Activated naive CD8-positive, alpha-beta T cell (primary cell): ENCODE data around the gene KLHL26.
"Not testable (repeated sequence)": the region's sequence is repeated elsewhere in the genome, so short reads cannot be mapped to it uniquely, and the experiment has no call there.

Experiments
- H3K27ac Mint-ChIP-seq: one replicate; pipeline ENCODE4 v1.8.0; 2021; ENCODE audit warnings: mixed read lengths
- H3K27me3 Mint-ChIP-seq: one replicate; pipeline ENCODE4 v1.8.0; 2021; ENCODE audit warnings: mixed read lengths
- H3K36me3 Mint-ChIP-seq: one replicate; pipeline ENCODE4 v1.8.0; 2021; ENCODE audit warnings: mixed read lengths
- H3K4me1 Mint-ChIP-seq: one replicate; pipeline ENCODE4 v1.8.0; 2021; ENCODE audit warnings: low read depth, mixed read lengths
- H3K4me3 Mint-ChIP-seq: one replicate; pipeline ENCODE4 v1.8.0; 2021; ENCODE audit warnings: mild to moderate bottlenecking, mixed read lengths
- H3K9me3 Mint-ChIP-seq: one replicate; pipeline ENCODE4 v1.8.0; 2021; ENCODE audit warnings: low read depth, mixed read lengths

The KLHL26 gene

GRCh38 chr19:18596752-18597157, 40.1 kb upstream of the KLHL26 start:
- H3K36me3 Mint-ChIP-seq: no peaks in the 10 kb centered on the region
- H3K4me3 Mint-ChIP-seq: no peak overlapping the region
- peaks cover 10% of the 10 kb centered on the region for H3K4me1 Mint-ChIP-seq
- peaks cover 3% of the 10 kb centered on the region for H3K27me3 Mint-ChIP-seq
- H3K9me3 Mint-ChIP-seq: no peaks in the 10 kb centered on the region
- H3K27ac Mint-ChIP-seq: no peak overlapping the region

DNA sequence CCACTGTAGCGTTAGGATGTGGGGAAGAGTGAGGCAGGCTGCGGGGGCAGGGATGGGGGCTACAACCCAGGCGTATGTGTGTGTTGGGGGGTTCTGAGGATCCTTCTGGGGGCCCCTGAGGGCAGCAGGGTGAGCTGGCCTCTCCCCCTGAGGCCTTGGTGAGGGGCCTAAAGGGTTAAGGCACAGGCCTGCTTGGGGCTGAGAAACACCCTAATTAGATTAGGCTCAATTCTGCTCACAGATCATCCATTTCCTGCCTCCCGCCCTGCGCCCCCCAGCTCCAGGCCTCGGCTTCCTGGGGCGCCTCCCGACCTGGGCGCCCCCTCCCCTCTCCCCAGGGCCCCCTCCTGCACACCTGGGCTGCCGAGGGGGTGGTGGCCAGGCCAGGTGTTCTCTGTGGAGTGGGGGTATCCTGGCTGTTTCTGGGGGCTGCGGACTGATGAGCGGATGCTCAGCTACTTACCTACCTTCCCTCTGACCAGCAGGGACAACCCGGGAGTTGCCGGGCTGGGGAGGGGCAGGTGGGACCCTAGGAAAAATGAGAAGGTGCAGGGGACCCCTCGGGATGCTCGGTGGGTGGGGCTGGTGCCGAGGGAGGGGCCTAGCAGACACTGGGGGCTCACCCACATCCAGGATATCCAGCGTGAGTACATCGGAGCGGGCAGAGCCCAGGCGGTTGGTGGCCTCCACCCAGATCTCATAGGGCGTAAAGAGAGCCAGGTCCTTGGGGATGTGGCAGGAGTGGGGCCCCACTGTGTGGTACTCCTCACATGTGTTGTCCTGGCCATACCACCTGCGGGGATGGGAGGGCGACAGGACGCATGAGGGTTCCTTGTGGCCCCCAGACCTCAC, 38.8 kb upstream of the KLHL26 start:
- H3K4me3 Mint-ChIP-seq: no peak overlapping the region
- H3K27me3 Mint-ChIP-seq: peaks cover 7% of the 10 kb centered on the region
- peaks cover 11% of the 10 kb centered on the region for H3K4me1 Mint-ChIP-seq
- H3K27ac Mint-ChIP-seq: no peak overlapping the region
- no peaks in the 10 kb centered on the region for H3K36me3 Mint-ChIP-seq
- H3K9me3 Mint-ChIP-seq: no peaks in the 10 kb centered on the region

DNA sequence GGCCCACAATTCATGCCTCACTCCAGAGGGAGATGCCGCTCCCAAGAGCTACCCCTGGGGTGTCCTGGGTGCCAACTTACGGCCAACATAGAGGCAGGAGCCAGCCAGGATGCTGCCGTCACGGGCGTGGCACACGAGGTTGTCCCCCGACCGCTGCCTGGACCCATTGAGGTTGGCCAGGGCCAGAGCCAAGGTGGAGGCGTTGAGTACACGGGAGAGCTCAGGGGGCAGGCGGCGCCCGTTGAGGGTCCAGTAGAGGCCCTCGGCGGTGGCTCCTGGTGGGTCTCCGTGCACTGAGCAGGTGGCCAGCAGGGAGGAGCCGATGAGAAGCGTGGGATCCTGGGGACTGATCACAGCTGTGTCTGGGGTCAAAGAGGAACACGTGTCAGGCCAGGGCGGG, 37.3 kb upstream of the KLHL26 start:
- no peak overlapping the region for H3K4me3 Mint-ChIP-seq
- H3K4me1 Mint-ChIP-seq: peaks cover 10% of the 10 kb centered on the region
- no peaks in the 10 kb centered on the region for H3K36me3 Mint-ChIP-seq
- peaks cover 10% of the 10 kb centered on the region for H3K27me3 Mint-ChIP-seq
- no peaks in the 10 kb centered on the region for H3K9me3 Mint-ChIP-seq
- H3K27ac Mint-ChIP-seq: no peak overlapping the region

- H3K9me3 Mint-ChIP-seq, H3K27ac Mint-ChIP-seq: not testable (repeated sequence)
- peaks cover 14% of the 10 kb centered on the region for H3K27me3 Mint-ChIP-seq
Measured at GRCh38 chr19:18600692-18601397, 36.0 kb upstream of the KLHL26 start.

GRCh38 chr19:18601875-18602274, 35.0 kb upstream of the KLHL26 start:
- H3K27ac Mint-ChIP-seq: no peak overlapping the region
- H3K36me3 Mint-ChIP-seq: no peaks in the 10 kb centered on the region
- H3K4me1 Mint-ChIP-seq: peaks cover 7% of the 10 kb centered on the region
- H3K9me3 Mint-ChIP-seq: no peaks in the 10 kb centered on the region
- no peak overlapping the region for H3K4me3 Mint-ChIP-seq
- H3K27me3 Mint-ChIP-seq: peaks cover 14% of the 10 kb centered on the region

More at GRCh38 chr19:18600692-18601397, 36.0 kb upstream of the KLHL26 start:
- not testable (repeated sequence) for H3K36me3 Mint-ChIP-seq, H3K4me1 Mint-ChIP-seq, H3K4me3 Mint-ChIP-seq

DNA sequence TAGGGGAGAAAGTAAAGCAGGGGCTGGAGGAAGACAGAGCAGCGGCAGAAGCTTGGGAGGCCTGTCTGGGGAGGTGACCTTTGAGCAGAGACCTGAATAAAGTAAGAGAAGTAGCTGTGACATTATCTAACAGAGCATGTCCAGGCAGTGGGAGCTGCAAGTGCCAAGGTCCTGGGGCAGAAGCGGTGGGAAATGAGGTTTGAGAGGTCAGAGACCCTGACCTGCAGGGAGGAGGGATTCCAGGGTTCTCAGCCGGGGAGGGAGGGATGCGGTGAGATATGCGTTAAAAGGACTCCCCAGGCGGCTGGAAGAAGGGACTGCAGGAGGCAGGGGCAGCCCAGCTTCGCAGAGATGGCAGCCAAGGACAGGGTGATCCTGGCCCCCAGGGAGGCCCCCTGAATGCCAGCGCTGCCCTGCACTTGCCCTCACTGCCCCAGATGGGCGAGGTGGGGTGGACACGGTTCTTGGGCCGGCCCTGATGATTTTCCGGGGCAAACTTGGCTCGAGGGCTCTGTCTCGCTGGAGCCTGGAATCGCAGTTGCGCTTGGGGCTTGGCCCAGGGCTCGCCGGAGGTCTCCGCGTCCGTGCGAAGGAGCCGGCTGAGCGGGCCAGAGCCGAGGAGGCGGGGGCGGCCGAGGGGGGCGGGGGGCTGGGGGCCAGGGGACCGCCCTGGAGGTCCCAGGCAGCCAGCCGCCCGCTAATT, 33.4 kb upstream of the KLHL26 start:
- Mint-ChIP-seq H3K4me3 (no peak overlapping the region), H3K27me3 (peaks cover 14% of the 10 kb centered on the region), H3K36me3 (no peaks in the 10 kb centered on the region), H3K9me3 (no peaks in the 10 kb centered on the region), H3K27ac (no peak overlapping the region), H3K4me1 (peaks cover 9% of the 10 kb centered on the region)

DNA sequence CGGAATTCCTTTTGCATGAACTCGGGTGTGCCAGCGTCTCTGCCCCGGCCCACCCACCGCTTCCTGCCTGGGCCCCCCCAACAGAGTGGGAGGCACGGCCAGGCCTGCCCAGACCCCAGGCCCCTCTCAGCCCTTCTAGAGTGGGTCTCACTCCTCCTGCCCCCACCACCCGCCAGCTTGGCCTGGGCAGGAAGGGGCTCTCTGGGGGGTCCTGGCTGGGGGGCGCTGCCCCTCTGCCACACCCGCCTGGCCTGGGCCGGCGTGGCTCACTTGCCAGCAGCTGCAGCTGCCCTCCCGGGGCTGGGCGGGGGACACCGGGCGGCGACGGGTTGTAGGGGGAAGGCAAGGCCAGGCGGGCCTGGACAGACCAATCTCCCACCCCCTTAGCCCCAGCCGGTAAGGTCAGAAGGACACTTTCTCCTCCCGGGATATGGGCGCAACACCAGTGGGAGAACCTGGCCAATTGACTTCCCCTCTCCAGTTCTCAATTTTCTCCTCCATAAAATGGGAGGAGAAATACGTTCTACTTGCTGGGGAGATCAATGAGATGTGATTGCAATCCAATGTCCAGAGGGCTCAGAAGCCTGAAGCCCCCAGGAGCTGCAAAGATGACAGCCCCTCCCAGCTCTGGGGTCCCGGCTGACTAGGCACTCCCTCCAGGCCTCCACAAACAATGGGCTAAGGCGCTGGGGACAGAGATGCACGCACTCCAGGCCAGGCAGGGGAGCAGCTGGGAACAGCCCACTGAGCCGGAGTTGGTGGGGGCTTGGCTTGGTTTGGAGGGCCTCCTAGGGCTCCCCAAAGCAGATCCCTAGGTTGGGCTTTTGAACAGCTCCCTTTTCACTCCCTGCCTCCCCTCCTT, 32.6 kb upstream of the KLHL26 start:
- Mint-ChIP-seq H3K4me3 (no peak overlapping the region), H3K27me3 (peaks cover 21% of the 10 kb centered on the region), H3K4me1 (peaks cover 15% of the 10 kb centered on the region), H3K27ac (no peak overlapping the region), H3K9me3 (no peaks in the 10 kb centered on the region), H3K36me3 (no peaks in the 10 kb centered on the region)

- H3K27me3 Mint-ChIP-seq: peaks cover 26% of the 10 kb centered on the region
- no peaks in the 10 kb centered on the region for H3K36me3 Mint-ChIP-seq
- no peak overlapping the region for H3K4me3 Mint-ChIP-seq
- H3K9me3 Mint-ChIP-seq: no peaks in the 10 kb centered on the region
- H3K27ac Mint-ChIP-seq: no peak overlapping the region
- H3K4me1 Mint-ChIP-seq: peaks cover 16% of the 10 kb centered on the region
Measured at GRCh38 chr19:18604820-18605159, 32.0 kb upstream of the KLHL26 start.

DNA sequence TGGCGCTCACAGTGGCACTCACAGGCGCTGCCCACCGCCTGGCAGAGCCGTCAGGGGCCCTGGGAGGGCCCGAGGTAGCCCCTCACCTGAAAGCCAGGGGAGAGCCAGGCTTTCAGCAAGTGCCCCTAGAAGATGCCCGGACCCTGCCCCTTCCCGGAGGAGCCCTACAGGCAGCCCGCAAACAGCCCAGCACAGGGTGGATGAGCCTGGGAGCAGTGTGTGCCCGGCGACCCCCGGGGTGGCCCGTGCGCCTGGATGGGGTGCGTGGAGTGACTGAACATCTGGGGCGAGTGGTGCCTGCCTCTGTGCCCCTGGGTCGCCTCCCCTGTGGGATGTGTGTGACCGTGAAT, 31.7 kb upstream of the KLHL26 start:
- peak overlapping the region; percentile 72 for H3K4me3 Mint-ChIP-seq
- no peak overlapping the region for H3K27ac Mint-ChIP-seq
- peaks cover 26% of the 10 kb centered on the region for H3K27me3 Mint-ChIP-seq
- H3K36me3 Mint-ChIP-seq: no peaks in the 10 kb centered on the region
- H3K9me3 Mint-ChIP-seq: no peaks in the 10 kb centered on the region
- H3K4me1 Mint-ChIP-seq: peaks cover 16% of the 10 kb centered on the region

DNA sequence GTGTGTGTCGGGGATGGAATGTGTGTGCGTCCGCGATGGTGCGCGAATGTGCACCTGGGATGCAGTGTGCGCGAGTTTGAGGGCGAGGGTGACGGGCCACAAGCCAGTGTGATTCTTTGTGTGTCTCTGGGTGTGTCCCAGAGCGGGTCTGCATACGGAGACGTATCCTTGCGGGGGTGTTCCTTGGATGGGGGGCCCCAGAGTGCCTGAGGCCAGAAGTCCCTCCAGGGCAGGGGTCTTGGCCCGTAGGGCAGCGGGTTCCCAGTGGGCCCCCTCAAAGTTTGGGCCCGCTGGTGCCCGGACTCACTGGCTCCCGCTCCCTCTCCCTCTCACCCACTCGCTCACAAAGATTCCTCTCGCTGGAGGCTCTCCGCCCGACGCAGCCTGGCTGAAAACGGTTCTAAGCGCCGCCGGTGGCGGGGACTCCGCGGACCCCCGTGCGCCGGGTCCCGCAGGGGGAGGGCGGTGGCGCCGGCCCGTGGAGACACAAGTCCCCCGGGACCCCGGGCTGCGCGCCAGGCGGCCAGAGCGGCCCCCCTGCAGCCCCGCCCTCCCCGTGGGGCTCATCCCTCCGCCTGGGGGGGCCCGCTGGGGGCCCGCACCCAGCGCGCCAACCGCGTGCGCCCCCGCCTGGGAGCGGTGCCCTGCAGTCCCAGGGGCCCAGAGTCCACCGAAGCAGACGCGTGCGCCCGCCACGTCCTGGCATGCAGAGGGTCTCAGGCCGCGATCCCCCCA, 31.1 kb upstream of the KLHL26 start:
- H3K4me3 Mint-ChIP-seq: peak overlapping the region; percentile 72

DNA sequence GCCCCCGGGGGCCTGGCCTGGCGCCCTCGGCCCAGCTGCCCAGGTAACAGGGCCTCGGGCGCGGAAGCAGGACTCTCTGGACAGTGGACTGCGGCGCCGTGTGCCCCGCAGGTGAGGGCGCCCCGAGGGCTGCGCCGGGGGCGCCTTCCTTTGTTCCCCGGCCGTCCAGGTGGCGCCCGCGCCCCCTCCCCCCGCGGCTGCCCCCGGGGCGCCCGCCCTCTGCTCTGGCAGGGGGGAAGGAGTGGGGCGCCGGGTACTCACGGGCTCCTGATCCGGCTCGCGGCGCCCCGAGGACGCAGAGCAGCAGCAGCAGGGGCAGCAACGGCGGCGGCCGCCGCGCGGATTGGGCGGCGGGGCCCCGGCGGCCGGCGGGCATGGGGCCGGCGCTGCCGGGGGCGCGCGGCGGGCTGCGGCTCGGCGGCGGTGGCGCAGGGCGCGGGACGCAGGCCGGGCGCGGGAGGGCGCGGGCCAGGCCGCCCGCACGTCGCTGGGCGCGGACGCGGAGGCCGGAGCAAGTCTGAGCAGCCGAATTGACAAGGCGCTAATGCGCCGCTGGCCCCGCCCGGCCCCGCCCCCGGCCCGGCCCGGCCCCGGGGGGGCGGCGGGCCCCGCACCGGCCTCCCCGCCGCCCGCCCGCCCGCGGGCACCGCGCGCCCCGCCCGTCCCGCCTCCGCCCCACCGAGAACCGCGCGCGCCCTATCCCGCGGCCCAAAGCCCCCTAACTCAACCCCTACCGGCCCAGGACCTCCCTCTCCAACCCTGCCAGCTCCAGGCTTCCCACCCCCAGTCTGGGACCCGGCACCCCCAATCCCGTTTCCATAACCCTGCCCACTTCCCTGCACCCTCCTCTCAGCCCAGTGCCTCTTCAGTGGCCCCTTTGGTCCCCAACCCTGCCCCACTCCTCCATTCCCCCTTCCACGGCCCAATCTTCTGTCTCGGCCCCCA, 30.3 kb upstream of the KLHL26 start, which contains the start of gene CRLF1:
TSS of gene CRLF1 (minus strand) at position 519 of the 945 bp plus-strand sequence. CDS start at position 376, 143 bp downstream.
- H3K4me1 Mint-ChIP-seq: peaks cover 21% of the 10 kb centered on the region
- no peak within 1 kb of the TSS for H3K4me3 Mint-ChIP-seq
- H3K36me3 Mint-ChIP-seq: no peaks in the 10 kb centered on the region
- H3K27me3 Mint-ChIP-seq: peaks cover 28% of the 10 kb centered on the region
- no peak within 1 kb of the TSS for H3K27ac Mint-ChIP-seq
- no peaks in the 10 kb centered on the region for H3K9me3 Mint-ChIP-seq

More for the DNA sequence above, 31.1 kb upstream of the KLHL26 start:
- H3K36me3 Mint-ChIP-seq: no peaks in the 10 kb centered on the region
- H3K4me1 Mint-ChIP-seq: peaks cover 16% of the 10 kb centered on the region
- H3K27me3 Mint-ChIP-seq: peaks cover 26% of the 10 kb centered on the region
- H3K27ac Mint-ChIP-seq: no peak overlapping the region
- no peaks in the 10 kb centered on the region for H3K9me3 Mint-ChIP-seq

DNA sequence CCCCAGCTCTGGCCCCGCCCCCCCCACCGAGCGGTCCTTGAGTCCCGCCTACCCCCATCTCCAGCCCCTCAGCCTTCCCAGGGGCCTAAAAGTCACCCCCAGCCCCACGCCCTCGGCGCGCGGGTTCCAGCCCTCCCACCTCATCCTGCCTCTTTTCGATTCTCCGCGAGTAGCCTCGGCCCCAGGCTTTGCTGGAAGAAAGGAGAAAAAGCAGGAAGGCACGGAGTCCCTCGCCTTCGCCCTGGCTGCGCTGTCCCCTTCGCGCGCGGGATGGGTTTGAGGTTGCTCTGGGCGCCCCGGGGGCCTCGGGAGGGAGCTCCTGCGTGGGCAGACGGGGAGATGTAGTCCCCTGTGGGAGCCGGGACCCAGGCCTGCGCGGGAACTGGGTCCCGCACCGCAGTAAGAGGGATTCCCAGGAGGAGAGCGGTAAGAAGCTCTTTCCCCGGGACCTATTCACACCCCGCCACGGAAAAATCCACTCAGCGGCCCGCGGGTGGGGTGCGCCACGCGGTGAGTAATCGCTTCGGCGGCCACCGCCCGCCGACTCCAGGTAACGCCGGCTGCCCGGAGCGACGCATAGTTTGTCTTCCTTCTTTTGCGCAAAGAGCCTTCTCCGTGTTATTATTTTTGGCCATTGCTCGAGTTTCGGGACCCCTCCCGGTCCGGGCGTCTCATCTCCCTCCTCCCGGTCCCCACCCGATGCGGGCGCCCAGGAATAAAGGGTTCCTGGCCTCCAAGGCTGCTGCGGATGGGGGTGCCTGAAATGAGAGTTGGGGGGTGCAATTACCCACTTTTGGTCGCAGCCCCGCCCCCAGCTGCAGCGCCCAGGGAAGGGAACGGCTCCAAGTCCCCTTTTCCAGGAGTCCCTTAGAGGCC, 29.4 kb upstream of the KLHL26 start:
- Mint-ChIP-seq H3K9me3 (no peaks in the 10 kb centered on the region), H3K27ac (no peak overlapping the region), H3K27me3 (peaks cover 27% of the 10 kb centered on the region), H3K4me1 (peaks cover 27% of the 10 kb centered on the region), H3K4me3 (no peak overlapping the region), H3K36me3 (no peaks in the 10 kb centered on the region)
